D341Med (cell line): Measurements from ENCODE around the gene USP17L24.
"Not testable (repeated sequence)": the region's sequence is repeated elsewhere in the genome, so short reads cannot be mapped to it uniquely, and the experiment has no call there.

Experiments
- DNase-seq: peaks from one replicate; pipeline ENCODE4 v3.0.0; 2012; ENCODE audit warnings: low spot score

The USP17L24 gene

GRCh38 chr4:9324865-9325264 is at the start of gene USP17L24:
TSS of gene USP17L24 (plus strand) at chr4:9325165. CDS start at chr4:9325165, 0 bp downstream.
- not testable (repeated sequence) for DNase-seq

GRCh38 chr4:9324191-9324590 is 774 bp upstream of the USP17L24 start:
- DNase-seq, result not testable (repeated sequence)

- not testable (repeated sequence) for DNase-seq
Measured at GRCh38 chr4:9329611-9330010, 4.6 kb downstream of the USP17L24 start, which contains the start of gene USP17L25. TSS of gene USP17L25 (plus strand) at chr4:9329911. CDS start at chr4:9329911, 0 bp downstream.

- DNase-seq, result not testable (repeated sequence)
Measured at GRCh38 chr4:9334358-9334757, 9.4 kb downstream of the USP17L24 start, which contains the start of gene USP17L26. TSS of gene USP17L26 (plus strand) at chr4:9334658. CDS start at chr4:9334658, 0 bp downstream.

GRCh38 chr4:9339103-9339502 is 14.1 kb downstream of the USP17L24 start, which contains the start of gene USP17L5:
TSS of gene USP17L5 (plus strand) at chr4:9339403. CDS start at chr4:9339403, 0 bp downstream.
- DNase-seq, result not testable (repeated sequence)

GRCh38 chr4:9343848-9344247 is 18.9 kb downstream of the USP17L24 start, which contains the start of gene USP17L27:
TSS of gene USP17L27 (plus strand) at chr4:9344148. CDS start at chr4:9344148, 0 bp downstream.
- not testable (repeated sequence) for DNase-seq

- DNase-seq, result not testable (repeated sequence)
Measured at GRCh38 chr4:9348593-9348992, 23.6 kb downstream of the USP17L24 start, which contains the start of gene USP17L28. TSS of gene USP17L28 (plus strand) at chr4:9348893. CDS start at chr4:9348893, 0 bp downstream.

- DNase-seq, result not testable (repeated sequence)
Measured at GRCh38 chr4:9350866-9351265, 25.9 kb downstream of the USP17L24 start.

- DNase-seq, result not testable (repeated sequence)
Measured at GRCh38 chr4:9353338-9353737, 28.4 kb downstream of the USP17L24 start, which contains the start of gene USP17L29. TSS of gene USP17L29 (plus strand) at chr4:9353638. CDS start at chr4:9353638, 0 bp downstream.

GRCh38 chr4:9362829-9363228 is 37.9 kb downstream of the USP17L24 start, which contains the start of gene USP17L30:
TSS of gene USP17L30 (plus strand) at chr4:9363129. CDS start at chr4:9363129, 0 bp downstream.
- DNase-seq, result not testable (repeated sequence)
